ENCODE results near the gene SNX11. TPM values are rescaled to one million over a fixed set of nuclear protein-coding genes. Genes with fewer than 3 reads are reported as not detected.

SNX11 gene
- total RNA-seq, 1 experiment from 2014 or later = 40.7 TPM

- intact Hi-C loops (cut with micrococcal nuclease; ENCODE audit: unreplicated experiment) = no loop called here
- H3K4me3 Mint-ChIP-seq (ENCODE audit: unreplicated experiment) = no peak overlapping the region
- Histone ChIP-seq H3K9me3 (no peaks in the 10 kb centered on the region), H3K4me1 (peaks cover 7% of the 10 kb centered on the region; the same call in 1 of the 2 replicates), H3K36me3 (ENCODE audit: control insufficient read depth, insufficient read depth, low read length) (0 out of 2 replicates have a peak, but pooled peaks cover 1% of the 10 kb centered on the region), H3K27me3 (replicated peaks; ENCODE audit: control insufficient read depth, insufficient read depth, low read length) (no peaks in the 10 kb centered on the region), H3K4me3 (ENCODE audit: low read depth, low read length) (no peak overlapping the region)
- H3K27ac Mint-ChIP-seq (ENCODE audit: unreplicated experiment) = no peak overlapping the region
- H3K27me3 Mint-ChIP-seq (ENCODE audit: insufficient read depth, unreplicated experiment) = no peaks in the 10 kb centered on the region
- no peak for TF ChIP-seq CTCF (IDR thresholded peaks at IDR 0.05; ENCODE audit: insufficient read depth in 1 of 2, low read depth in 1 of 2, low read length in 1 of 2, severe bottlenecking in 1 of 2, unreplicated experiment in 1 of 2)
- H3K9me3 Mint-ChIP-seq (ENCODE audit: unreplicated experiment) = no peaks in the 10 kb centered on the region
- POLR2A ChIA-PET = no interaction called here
- H3K36me3 Mint-ChIP-seq (ENCODE audit: insufficient read depth, unreplicated experiment) = peaks cover 55% of the 10 kb centered on the region
- no TSS peak for BruUV-seq (replicated peaks)
- H3K4me1 Mint-ChIP-seq (ENCODE audit: low read depth, unreplicated experiment) = no peaks in the 10 kb centered on the region
- no peak for DNase-seq
- CTCF ChIA-PET = interaction anchor here (1.7 to 2.0 kb wide), 2 partner anchors 16 to 60 kb away, joined by 8 to 9 read pairs; no protein-coding TSS in a partner anchor
Observed at GRCh38 chr17:48084932-48085331, 22.6 kb upstream of the SNX11 start.

GRCh38 chr17:48093341-48094045, 14.1 kb upstream of the SNX11 start:
- Histone ChIP-seq H3K27me3 (replicated peaks; ENCODE audit: control insufficient read depth, insufficient read depth, low read length) (no peaks in the 10 kb centered on the region), H3K9me3 (no peaks in the 10 kb centered on the region), H3K4me3 (ENCODE audit: low read depth, low read length) (no peak overlapping the region), H3K4me1 (no peaks in the 10 kb centered on the region), H3K36me3 (ENCODE audit: control insufficient read depth, insufficient read depth, low read length) (0 out of 2 replicates have a peak, but pooled peaks cover 1% of the 10 kb centered on the region)
- ChIA-PET CTCF (interaction anchor here (0.6 kb wide), 1 partner anchor 10 kb away, joined by 6 read pairs; no protein-coding TSS in a partner anchor), POLR2A (interaction anchor here (0.7 to 1.0 kb wide), 2 partner anchors 45 to 133 kb away, joined by 5 to 6 read pairs; partner anchors contain the start of gene NFE2L1)
- Mint-ChIP-seq H3K4me3 (ENCODE audit: unreplicated experiment) (no peak overlapping the region), H3K27ac (ENCODE audit: unreplicated experiment) (no peak overlapping the region), H3K9me3 (ENCODE audit: unreplicated experiment) (no peaks in the 10 kb centered on the region), H3K4me1 (ENCODE audit: low read depth, unreplicated experiment) (no peaks in the 10 kb centered on the region), H3K27me3 (ENCODE audit: insufficient read depth, unreplicated experiment) (no peaks in the 10 kb centered on the region), H3K36me3 (ENCODE audit: insufficient read depth, unreplicated experiment) (peaks cover 59% of the 10 kb centered on the region)
- intact Hi-C loops (cut with micrococcal nuclease; ENCODE audit: unreplicated experiment) = no loop called here
- no TSS peak for BruUV-seq (replicated peaks)
- no peak for TF ChIP-seq CTCF (IDR thresholded peaks at IDR 0.05; ENCODE audit: insufficient read depth in 1 of 2, low read depth in 1 of 2, low read length in 1 of 2, severe bottlenecking in 1 of 2, unreplicated experiment in 1 of 2)
- peak in 1 of 2 experiments; percentile 29 for DNase-seq

- H3K4me1 Mint-ChIP-seq (ENCODE audit: low read depth, unreplicated experiment) = peaks cover 7% of the 10 kb centered on the region
- no peak for DNase-seq
- peaks cover 49% of the 10 kb centered on the region for H3K36me3 Mint-ChIP-seq (ENCODE audit: insufficient read depth, unreplicated experiment)
- TF ChIP-seq CTCF (IDR thresholded peaks at IDR 0.05; ENCODE audit: insufficient read depth in 1 of 2, low read depth in 1 of 2, low read length in 1 of 2, severe bottlenecking in 1 of 2, unreplicated experiment in 1 of 2) = no peak
- H3K4me1 ChIP-seq = peaks cover 8% of the 10 kb centered on the region
- H3K27ac Mint-ChIP-seq (ENCODE audit: unreplicated experiment) = no peak overlapping the region
- no peaks in the 10 kb centered on the region for H3K9me3 Mint-ChIP-seq (ENCODE audit: unreplicated experiment)
- intact Hi-C loops (cut with micrococcal nuclease; ENCODE audit: unreplicated experiment) = no loop called here
- CTCF ChIA-PET = interaction anchor here (1.4 kb wide), 1 partner anchor 69 kb away, joined by 5 read pairs; no protein-coding TSS in a partner anchor
- no TSS peak for BruUV-seq (replicated peaks)
- no peaks in the 10 kb centered on the region for H3K9me3 ChIP-seq
- H3K27me3 Mint-ChIP-seq (ENCODE audit: insufficient read depth, unreplicated experiment) = no peaks in the 10 kb centered on the region
- H3K4me3 ChIP-seq (ENCODE audit: low read depth, low read length) = no peak overlapping the region
- no peaks in the 10 kb centered on the region for H3K36me3 ChIP-seq (ENCODE audit: control insufficient read depth, insufficient read depth, low read length)
- H3K4me3 Mint-ChIP-seq (ENCODE audit: unreplicated experiment) = no peak overlapping the region
- H3K27me3 ChIP-seq (replicated peaks; ENCODE audit: control insufficient read depth, insufficient read depth, low read length) = no peaks in the 10 kb centered on the region
- POLR2A ChIA-PET = no interaction called here
Observed at GRCh38 chr17:48095611-48096010, 12.0 kb upstream of the SNX11 start.
